Osteocyte (in vitro differentiated cells): ENCODE results near the gene CYB561D2. TPM values are rescaled to one million over a fixed set of nuclear protein-coding genes. Genes with fewer than 3 reads are reported as not detected.

Experiments used
- DNase-seq: peaks from one replicate; pipeline ENCODE4 v3.0.0; 2021; ENCODE audit warnings: mixed read lengths; ENCODE audit not compliant: unreplicated experiment; ENCODE audit errors: extremely low spot score
- H3K27ac Mint-ChIP-seq: one replicate; pipeline ENCODE4 v1.8.0; 2021; ENCODE audit warnings: mild to moderate bottlenecking, mixed read lengths; ENCODE audit not compliant: unreplicated experiment
- H3K27me3 Mint-ChIP-seq: one replicate; pipeline ENCODE4 v1.8.0; 2021; ENCODE audit warnings: mixed read lengths; ENCODE audit not compliant: unreplicated experiment
- H3K36me3 Mint-ChIP-seq: one replicate; pipeline ENCODE4 v1.8.0; 2021; ENCODE audit warnings: mixed read lengths; ENCODE audit not compliant: unreplicated experiment
- H3K4me1 Mint-ChIP-seq: one replicate; pipeline ENCODE4 v1.8.0; 2021; ENCODE audit warnings: mixed read lengths; ENCODE audit not compliant: unreplicated experiment
- H3K4me3 Mint-ChIP-seq: one replicate; pipeline ENCODE4 v1.8.0; 2021; ENCODE audit warnings: mild to moderate bottlenecking, moderate library complexity, mixed read lengths; ENCODE audit not compliant: unreplicated experiment
- H3K9me3 Mint-ChIP-seq: one replicate; pipeline ENCODE4 v1.8.0; 2021; ENCODE audit warnings: mixed read lengths; ENCODE audit not compliant: unreplicated experiment
- total RNA-seq: library from RNA; stranded (reverse); gene quantifications from 2 replicates; pipeline ENCODE4 v1.2.1, GENCODE V29; 2021
- TF ChIP-seq, protein P1 (sequence below): fragments of 200-600 bp; sonication (generic); IDR thresholded peaks from 2 replicates; pipeline ENCODE4 v1.5.0; 2021; ENCODE audit warnings: antibody characterized with exemption, mild to moderate bottlenecking, moderate library complexity

The CYB561D2 gene
- total RNA-seq, 1 donor from 2014 or later, result 17.2 TPM

DNA sequence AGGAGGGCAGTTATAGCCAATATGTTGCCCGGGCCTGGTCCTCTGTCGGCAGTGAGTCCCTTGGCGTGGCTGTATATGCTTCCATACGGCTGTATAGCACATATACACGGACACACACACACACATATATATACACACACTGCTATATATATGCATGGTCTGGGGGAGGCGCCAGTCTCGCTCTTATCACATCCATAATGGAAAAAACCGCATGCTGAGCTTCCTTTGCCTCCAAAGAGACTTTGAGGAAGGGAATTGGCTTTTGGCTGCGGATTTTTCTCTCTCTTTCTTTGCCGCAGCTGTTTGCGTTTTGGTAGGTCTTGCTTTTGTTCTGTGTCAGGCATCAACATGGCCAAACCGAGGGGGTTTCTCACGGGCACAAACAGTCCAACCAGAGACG, 19.9 kb downstream of the CYB561D2 start:
- Mint-ChIP-seq H3K36me3 (no peaks in the 10 kb centered on the region), H3K9me3 (no peaks in the 10 kb centered on the region), H3K4me3 (no peak overlapping the region), H3K27me3 (peaks cover 8% of the 10 kb centered on the region), H3K27ac (no peak overlapping the region), H3K4me1 (no peaks in the 10 kb centered on the region)
- TF ChIP-seq, protein P1, sequence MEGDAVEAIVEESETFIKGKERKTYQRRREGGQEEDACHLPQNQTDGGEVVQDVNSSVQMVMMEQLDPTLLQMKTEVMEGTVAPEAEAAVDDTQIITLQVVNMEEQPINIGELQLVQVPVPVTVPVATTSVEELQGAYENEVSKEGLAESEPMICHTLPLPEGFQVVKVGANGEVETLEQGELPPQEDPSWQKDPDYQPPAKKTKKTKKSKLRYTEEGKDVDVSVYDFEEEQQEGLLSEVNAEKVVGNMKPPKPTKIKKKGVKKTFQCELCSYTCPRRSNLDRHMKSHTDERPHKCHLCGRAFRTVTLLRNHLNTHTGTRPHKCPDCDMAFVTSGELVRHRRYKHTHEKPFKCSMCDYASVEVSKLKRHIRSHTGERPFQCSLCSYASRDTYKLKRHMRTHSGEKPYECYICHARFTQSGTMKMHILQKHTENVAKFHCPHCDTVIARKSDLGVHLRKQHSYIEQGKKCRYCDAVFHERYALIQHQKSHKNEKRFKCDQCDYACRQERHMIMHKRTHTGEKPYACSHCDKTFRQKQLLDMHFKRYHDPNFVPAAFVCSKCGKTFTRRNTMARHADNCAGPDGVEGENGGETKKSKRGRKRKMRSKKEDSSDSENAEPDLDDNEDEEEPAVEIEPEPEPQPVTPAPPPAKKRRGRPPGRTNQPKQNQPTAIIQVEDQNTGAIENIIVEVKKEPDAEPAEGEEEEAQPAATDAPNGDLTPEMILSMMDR, result peak; percentile 44
- no peak for DNase-seq

DNA sequence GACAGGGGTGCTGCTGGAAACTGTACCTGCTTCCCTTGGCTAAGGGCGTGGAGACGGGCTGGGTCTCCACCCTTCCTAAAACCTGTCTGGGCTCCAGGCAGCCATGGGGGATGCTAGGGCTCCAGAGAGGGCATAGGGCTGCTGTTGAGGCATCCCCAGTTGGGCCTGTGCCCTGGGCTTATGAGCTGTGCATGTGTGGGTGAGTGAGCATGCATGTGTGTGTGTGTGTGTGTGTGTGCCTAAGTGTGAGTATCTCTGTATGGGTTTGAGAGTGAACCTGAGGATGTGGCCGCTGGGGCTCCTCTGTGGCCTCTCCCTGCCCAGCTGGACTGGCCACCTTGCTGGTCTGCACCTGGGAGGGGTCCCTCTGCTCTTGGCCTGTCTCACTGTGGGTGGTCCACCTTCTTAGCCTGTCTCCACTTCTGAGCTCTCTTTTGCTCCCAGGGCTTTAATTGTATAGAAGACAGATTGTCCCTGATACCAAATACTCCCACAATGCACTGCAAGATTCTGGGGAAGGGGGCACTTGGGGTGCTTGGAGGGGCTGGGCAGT, 20.5 kb downstream of the CYB561D2 start:
- Mint-ChIP-seq H3K36me3 (no peaks in the 10 kb centered on the region), H3K4me3 (no peak overlapping the region), H3K27me3 (peaks cover 8% of the 10 kb centered on the region), H3K4me1 (no peaks in the 10 kb centered on the region), H3K9me3 (no peaks in the 10 kb centered on the region), H3K27ac (no peak overlapping the region)
- TF ChIP-seq, protein P1, result no peak
- no peak for DNase-seq

DNA sequence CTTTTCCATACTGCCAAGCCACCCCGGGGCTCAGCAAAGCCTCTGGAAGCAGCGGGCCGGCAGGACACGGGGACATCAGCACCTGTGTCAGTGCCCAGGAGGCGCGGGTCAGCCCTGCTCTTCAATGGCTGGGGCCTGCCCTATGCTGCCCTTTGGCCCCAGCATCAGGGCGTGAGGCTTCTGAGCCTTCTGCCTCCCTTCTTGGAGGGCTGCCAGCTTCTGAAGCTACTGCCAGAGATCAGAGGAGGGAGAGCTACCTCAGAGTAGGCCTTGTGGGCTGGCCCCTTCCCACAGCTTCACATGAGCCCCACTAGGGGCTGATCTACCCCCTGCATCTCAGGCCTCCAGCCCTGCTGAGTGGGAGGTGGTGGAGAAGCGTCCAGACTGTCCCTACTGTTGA, 21.7 kb downstream of the CYB561D2 start:
- Mint-ChIP-seq H3K9me3 (no peaks in the 10 kb centered on the region), H3K27ac (no peak overlapping the region), H3K27me3 (peaks cover 8% of the 10 kb centered on the region), H3K36me3 (no peaks in the 10 kb centered on the region), H3K4me1 (no peaks in the 10 kb centered on the region), H3K4me3 (no peak overlapping the region)
- TF ChIP-seq, protein P1, result no peak
- DNase-seq, result no peak

DNA sequence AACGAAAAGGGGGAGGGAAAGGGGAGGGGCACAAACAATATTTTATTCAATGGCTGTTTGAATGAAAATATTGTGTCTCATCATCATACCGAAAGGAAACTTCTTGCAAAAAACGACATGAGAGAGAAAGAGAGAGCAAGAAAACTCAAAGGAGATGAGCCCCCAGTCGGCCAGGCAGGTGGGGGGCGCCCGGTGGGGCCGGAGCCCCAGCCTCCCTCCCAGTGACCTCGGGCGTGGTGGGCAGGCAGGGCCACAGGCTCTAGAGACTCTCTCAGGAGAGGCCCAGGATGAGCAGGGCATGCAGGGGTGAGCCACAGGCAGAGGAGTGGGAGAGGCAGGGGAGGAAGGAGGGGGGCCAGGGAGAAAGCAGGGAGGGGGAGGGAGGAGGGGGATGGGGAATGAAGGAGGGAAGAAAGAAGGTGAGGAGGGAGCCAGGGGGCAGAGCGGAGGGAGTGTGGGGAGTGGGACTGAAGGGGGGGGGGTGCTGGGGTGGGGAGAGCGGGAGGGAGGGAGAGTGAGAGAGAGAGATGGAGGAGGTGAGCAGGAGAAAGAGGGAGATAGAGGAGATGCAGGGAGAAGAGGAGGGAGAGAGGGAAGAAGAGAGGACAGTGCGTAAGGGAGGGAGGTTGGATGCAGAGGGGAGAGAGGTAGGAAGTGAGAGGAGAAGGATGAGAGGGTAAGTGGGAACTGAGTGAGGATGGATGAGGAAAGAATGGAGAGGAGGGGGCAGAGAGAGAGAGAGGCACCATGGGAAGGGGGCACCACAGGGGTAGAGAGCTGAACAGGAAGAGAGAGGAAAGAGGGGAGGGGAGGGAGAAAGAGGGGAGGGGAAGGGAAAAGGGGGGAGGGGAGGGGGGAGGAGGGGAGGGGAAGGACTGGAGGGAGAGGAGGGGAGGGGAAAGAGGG, 22.7 kb downstream of the CYB561D2 start:
- TF ChIP-seq, protein P1, result no peak
- Mint-ChIP-seq H3K4me3 (no peak overlapping the region), H3K27me3 (peaks cover 8% of the 10 kb centered on the region), H3K27ac (no peak overlapping the region), H3K36me3 (no peaks in the 10 kb centered on the region), H3K9me3 (no peaks in the 10 kb centered on the region), H3K4me1 (no peaks in the 10 kb centered on the region)
- DNase-seq, result no peak
